Upper lobe of left lung (tissue), 6 donors: ENCODE results near the gene PVALB. TPM values are rescaled to one million over a fixed set of nuclear protein-coding genes. Genes with fewer than 3 reads are reported as not detected.

Experiments used
- ATAC-seq, 2 donors: fragments of 200-7000 bp; cut with Tn5 transposase; one replicate each; pipeline ENCODE4 v1.9.1; 2022; ENCODE audit warnings: mild to moderate bottlenecking in 2 of 2, moderate library complexity in 2 of 2; ENCODE audit not compliant: low FRiP score in 2 of 2
- DNase-seq, 2 donors: peaks; one replicate each; pipeline ENCODE4 v3.0.0-alpha.2; 2019 to 2020
- H3K27ac ChIP-seq, 4 donors: fragments of 200-600 bp; sonication (generic); one replicate each; pipeline ENCODE4 v1.5.1; 2016 to 2019
- H3K27me3 ChIP-seq, 4 donors: fragments of 200-600 bp; sonication (generic); one replicate each; pipeline ENCODE4 v1.5.1; 2017 to 2019
- H3K36me3 ChIP-seq, 4 donors: fragments of 200-600 bp; sonication (generic); one replicate each; pipeline ENCODE4 v1.5.1; 2016 to 2019
- H3K4me1 ChIP-seq, 4 donors: fragments of 200-600 bp; sonication (generic); one replicate each; pipeline ENCODE4 v1.5.1; 2018 to 2019
- H3K4me3 ChIP-seq, 4 donors: fragments of 200-600 bp; sonication (generic); one replicate each; pipeline ENCODE4 v1.5.1; 2017 to 2019; ENCODE audit warnings: mild to moderate bottlenecking in 2 of 4, moderate library complexity in 1 of 4
- H3K9me3 ChIP-seq, 4 donors: fragments of 200-600 bp; sonication (generic); one replicate each; pipeline ENCODE4 v1.5.1; 2018 to 2019
- EP300 ChIP-seq, 4 donors: sonication (generic); formaldehyde crosslinking; IDR thresholded peaks; one replicate each; pipeline ENCODE4 v1.5.1; 2017; ENCODE audit warnings: antibody characterized with exemption in 4 of 4, control low read depth in 2 of 4
- POLR2A ChIP-seq, 4 donors: fragments of 450-650 bp; IDR thresholded peaks; one replicate each; pipeline ENCODE4 v1.5.1; 2016 to 2017; ENCODE audit warnings: antibody characterized with exemption in 4 of 4, mild to moderate bottlenecking in 2 of 4
- POLR2AphosphoS5 ChIP-seq, 2 donors: sonication (generic); formaldehyde crosslinking; IDR thresholded peaks; one replicate each; pipeline ENCODE4 v1.5.1; 2017; ENCODE audit warnings: antibody characterized with exemption in 2 of 2
- WGBS, 2 donors: methylation state at CpG; one replicate each; pipeline ENCODE4 v1.1.5; 2017 to 2018; 5-methylcytosine and 5-hydroxymethylcytosine counted together
- total RNA-seq, 6 donors: library from RNA; depleted of rRNA in 4 of 6; stranded (reverse); fragments of >200 nt in 4 of 6; gene quantifications; one replicate each; pipeline versions ENCODE4 v1.1.0 to v1.2.1, GENCODE V29; 2016 to 2021
- TF ChIP-seq, protein P1 (sequence below), 6 experiments: fragments of 450-650 bp in 4 of 6; fragments of 200-600 bp in 2 of 6; sonication (generic) in 2 of 6; IDR thresholded peaks; one replicate each; pipeline ENCODE4 v1.5.1; 2016 to 2019; ENCODE audit warnings: antibody characterized with exemption in 6 of 6
- donor health status: DM: no; HTN: no; CAD: no; lungs with moderate emphysema.
- donor health status: DM: no; HTN: yes; CAD: no; lungs with severe emphysema.

PVALB gene
- total RNA-seq, 6 donors from 2014 or later: 1.5 to 3.3 (median 1.8) TPM; not detected in 3

DNA sequence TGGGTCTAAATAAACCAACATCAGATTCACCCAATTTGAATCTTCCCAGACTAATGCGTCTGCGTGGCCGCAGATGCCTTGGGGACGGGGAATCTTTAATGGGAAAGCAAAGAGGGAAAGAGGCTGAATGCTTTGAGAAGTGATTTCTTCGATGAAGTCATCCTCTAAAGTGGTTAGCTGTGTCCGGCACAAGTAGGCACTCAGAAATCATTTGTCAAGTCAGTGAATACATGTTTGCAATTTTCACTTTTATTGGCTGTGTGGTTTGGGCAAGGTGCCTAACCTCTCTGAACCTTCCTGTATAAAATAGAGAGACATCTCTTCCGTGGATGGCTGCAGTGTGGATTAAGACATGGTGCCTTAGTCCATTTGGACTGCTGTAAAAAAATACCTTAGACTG, 21.2 kb downstream of the PVALB start:
- Histone ChIP-seq H3K9me3 (no peaks in the 10 kb centered on the region), H3K27me3 (no peaks in the 10 kb centered on the region), H3K27ac (no peak overlapping the region), H3K4me3 (no peak overlapping the region), H3K4me1 (no peaks in the 10 kb centered on the region), H3K36me3 (no peaks in the 10 kb centered on the region)
- 73 to 78% methylated on average over 7 of the region's 7 CpGs for WGBS, 2 donors
- no peak for ATAC-seq
- no peak for DNase-seq
- TF ChIP-seq, protein P1, sequence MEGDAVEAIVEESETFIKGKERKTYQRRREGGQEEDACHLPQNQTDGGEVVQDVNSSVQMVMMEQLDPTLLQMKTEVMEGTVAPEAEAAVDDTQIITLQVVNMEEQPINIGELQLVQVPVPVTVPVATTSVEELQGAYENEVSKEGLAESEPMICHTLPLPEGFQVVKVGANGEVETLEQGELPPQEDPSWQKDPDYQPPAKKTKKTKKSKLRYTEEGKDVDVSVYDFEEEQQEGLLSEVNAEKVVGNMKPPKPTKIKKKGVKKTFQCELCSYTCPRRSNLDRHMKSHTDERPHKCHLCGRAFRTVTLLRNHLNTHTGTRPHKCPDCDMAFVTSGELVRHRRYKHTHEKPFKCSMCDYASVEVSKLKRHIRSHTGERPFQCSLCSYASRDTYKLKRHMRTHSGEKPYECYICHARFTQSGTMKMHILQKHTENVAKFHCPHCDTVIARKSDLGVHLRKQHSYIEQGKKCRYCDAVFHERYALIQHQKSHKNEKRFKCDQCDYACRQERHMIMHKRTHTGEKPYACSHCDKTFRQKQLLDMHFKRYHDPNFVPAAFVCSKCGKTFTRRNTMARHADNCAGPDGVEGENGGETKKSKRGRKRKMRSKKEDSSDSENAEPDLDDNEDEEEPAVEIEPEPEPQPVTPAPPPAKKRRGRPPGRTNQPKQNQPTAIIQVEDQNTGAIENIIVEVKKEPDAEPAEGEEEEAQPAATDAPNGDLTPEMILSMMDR (IDR thresholded peaks at IDR 0.05): no peak
- TF ChIP-seq EP300 (IDR thresholded peaks at IDR 0.05) (no peak), POLR2A (IDR thresholded peaks at IDR 0.05) (no peak), POLR2AphosphoS5 (IDR thresholded peaks at IDR 0.05) (no peak)

DNA sequence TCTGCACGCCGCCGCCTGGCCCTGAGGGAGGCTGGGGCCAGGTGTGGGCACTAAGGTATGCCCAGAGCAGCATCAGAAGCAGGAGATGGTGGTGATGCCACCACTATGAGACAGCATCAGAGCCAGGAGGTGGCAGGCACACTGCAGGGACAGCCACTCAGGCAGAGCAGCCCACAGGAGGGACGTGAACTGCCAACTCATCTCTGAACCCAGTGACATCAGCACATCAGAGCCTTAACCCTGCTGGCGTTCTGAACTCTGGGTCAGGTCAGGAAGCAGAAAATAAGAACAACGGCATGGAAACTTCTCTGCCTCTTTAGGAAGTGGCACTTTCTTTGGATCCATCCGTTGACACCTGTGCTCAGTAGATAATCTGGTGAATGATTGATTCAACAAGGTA, 26.2 kb downstream of the PVALB start:
- ATAC-seq (no peak), DNase-seq (no peak)
- H3K4me1 ChIP-seq: no peaks in the 10 kb centered on the region
- H3K4me3 ChIP-seq: no peak overlapping the region
- 41 to 57% methylated on average over 6 to 7 of the region's 7 CpGs for WGBS, 2 donors
- H3K36me3 ChIP-seq: no peaks in the 10 kb centered on the region
- TF ChIP-seq, protein P1 (IDR thresholded peaks at IDR 0.05): no peak
- no peak for TF ChIP-seq EP300 (IDR thresholded peaks at IDR 0.05)
- no peak for TF ChIP-seq POLR2AphosphoS5 (IDR thresholded peaks at IDR 0.05)
- no peak for TF ChIP-seq POLR2A (IDR thresholded peaks at IDR 0.05)
- no peaks in the 10 kb centered on the region for H3K9me3 ChIP-seq
- no peaks in the 10 kb centered on the region for H3K27me3 ChIP-seq
- H3K27ac ChIP-seq: no peak overlapping the region

DNA sequence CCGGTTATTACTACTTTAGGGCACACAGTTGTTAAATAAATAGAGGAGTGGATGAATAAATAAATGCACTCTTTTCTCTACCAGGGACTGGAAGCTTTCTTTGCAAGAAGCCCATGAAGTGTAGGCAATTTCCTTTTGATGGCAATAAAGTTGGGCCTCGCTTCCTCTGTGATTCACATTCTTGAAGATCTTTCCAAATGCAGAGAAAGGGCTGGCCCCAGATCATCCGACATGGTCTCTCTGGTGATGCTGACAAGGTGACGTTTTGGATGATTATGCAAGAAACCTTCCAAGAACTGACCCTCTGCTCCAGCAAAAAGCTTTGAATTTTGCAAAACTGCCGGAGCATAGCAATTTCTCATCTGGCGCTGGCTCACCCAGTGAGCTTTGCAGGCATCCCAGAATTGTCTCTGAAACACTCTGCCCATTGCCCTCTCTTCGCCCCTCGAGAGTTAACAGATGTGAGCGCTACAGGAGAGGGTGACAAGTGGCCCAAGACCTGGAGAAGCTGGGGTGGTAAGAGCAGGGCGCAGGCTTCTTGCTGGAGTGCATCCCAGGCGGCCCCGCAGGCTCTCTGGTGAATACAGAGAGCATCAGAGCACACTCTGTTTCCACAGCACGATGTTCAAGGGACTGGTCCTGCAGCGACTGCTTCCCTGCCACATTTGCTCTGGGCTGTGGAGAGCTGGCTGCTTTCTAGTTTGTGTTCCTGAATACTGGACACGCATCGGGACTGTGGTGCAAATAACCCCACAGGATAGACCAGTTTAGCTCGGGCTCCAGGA, 29.4 kb downstream of the PVALB start:
- Histone ChIP-seq H3K9me3 (no peaks in the 10 kb centered on the region), H3K27me3 (no peaks in the 10 kb centered on the region), H3K36me3 (no peaks in the 10 kb centered on the region), H3K4me3 (no peak overlapping the region), H3K27ac (no peak overlapping the region), H3K4me1 (peaks cover 0 to under 1% (median under 1%) of the 10 kb centered on the region in 4 donors)
- 49 to 67% methylated on average over 13 to 17 of the region's 17 CpGs for WGBS, 2 donors
- ATAC-seq (no peak), DNase-seq (no peak)
- TF ChIP-seq, protein P1 (IDR thresholded peaks at IDR 0.05): no peak
- TF ChIP-seq POLR2A (IDR thresholded peaks at IDR 0.05) (no peak), EP300 (IDR thresholded peaks at IDR 0.05) (no peak), POLR2AphosphoS5 (IDR thresholded peaks at IDR 0.05) (no peak)

DNA sequence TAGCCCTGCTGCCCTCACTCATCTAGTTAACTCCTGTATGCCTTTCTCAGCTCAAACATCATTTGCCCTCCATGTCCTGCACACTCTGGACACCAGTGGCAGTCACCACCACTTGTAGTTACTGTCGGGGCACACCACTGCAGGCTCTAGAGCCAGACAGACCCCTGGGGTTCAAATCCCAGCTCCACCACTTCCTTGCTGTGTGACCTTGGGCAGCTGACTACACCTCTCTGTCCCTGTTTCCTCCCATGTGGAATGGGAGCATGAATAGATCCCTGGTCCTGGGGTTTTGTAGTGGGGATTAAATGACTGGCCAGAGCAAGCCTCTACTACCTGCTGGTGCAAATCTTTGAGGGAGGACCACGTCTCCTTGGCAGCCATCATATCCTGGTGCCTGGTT, 33.1 kb downstream of the PVALB start:
- ATAC-seq (no peak), DNase-seq (no peak)
- 84 to 96% methylated on average over 2 of the region's 2 CpGs for WGBS, 2 donors
- peaks cover 0 to 9% (median 8%) of the 10 kb centered on the region in 4 donors for H3K4me1 ChIP-seq
- H3K9me3 ChIP-seq: no peaks in the 10 kb centered on the region
- no peak for TF ChIP-seq EP300 (IDR thresholded peaks at IDR 0.05)
- TF ChIP-seq POLR2A (IDR thresholded peaks at IDR 0.05): no peak
- H3K27ac ChIP-seq: no peak overlapping the region
- no peak overlapping the region for H3K4me3 ChIP-seq
- H3K27me3 ChIP-seq: no peaks in the 10 kb centered on the region
- no peaks in the 10 kb centered on the region for H3K36me3 ChIP-seq

DNA sequence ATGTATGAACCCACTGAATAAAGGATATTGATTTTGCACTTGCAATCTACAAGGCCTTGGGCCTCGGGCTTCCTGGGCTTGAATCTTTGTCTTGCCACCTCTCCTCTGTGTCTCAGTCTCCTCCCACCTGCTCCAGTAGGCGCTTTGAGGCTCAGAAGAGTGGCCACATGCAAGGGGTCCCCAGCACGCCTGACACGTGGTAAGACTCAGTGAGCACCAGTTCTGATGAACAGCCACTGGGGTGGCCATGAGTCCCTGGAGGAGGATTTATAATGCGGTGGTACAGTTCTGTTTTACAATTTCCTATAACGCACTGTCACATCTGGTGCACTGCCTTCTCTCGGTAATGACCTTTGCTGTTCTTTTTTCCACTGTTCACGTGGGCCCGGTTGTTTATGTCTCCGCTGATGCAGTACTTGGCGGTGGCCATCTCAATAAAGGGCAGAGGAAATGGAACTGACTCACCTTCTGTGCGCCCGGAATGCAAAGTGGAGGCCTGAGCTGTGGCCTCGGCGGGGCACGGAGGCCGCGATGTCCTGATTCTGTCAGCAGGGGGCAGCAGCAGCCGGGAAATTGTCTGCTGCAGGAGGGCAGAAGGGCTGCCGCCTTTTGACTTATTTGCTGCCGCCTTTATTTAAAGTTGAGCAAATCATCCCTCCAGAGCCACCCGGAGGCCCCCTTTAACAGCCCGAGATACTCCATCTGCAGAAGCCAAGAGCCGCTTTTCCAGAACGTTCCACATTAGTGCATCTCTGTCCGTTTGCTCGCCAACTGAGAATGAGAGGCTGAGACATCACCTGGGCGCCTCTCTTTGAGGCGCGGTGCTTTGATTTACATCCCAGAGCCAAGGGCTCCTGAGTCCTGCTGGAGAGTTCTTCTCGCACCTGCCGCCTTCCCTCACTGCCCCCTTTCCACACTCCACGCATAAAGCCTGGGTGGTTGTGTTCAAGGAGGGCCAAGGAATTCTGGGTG, 34.9 kb downstream of the PVALB start:
- Histone ChIP-seq H3K4me3 (no peak overlapping the region), H3K27me3 (no peaks in the 10 kb centered on the region), H3K9me3 (no peaks in the 10 kb centered on the region), H3K4me1 (peaks cover 0 to 11% (median 8%) of the 10 kb centered on the region in 4 donors), H3K36me3 (no peaks in the 10 kb centered on the region), H3K27ac (peak overlapping the region in 1 of 4 donors; percentile 11)
- DNase-seq: peak; percentile 86 to 94
- TF ChIP-seq POLR2AphosphoS5 (IDR thresholded peaks at IDR 0.05) (peak in 1 of 2 donors; percentile 50), EP300 (IDR thresholded peaks at IDR 0.05) (no peak), POLR2A (IDR thresholded peaks at IDR 0.05) (no peak)
- TF ChIP-seq, protein P1 (IDR thresholded peaks at IDR 0.05): peak; percentile 93 to 96 (median 94)
- ATAC-seq: peak; percentile 87 to 94
- 23 to 27% methylated on average over 29 to 32 of the region's 33 CpGs for whole genome bisulfite sequencing, 2 donors
